ENCODE measurements around the gene CHIT1. TPM values are rescaled to one million over a fixed set of nuclear protein-coding genes. Genes with fewer than 3 reads are reported as not detected.

Gene CHIT1
- total and polyA plus RNA-seq, 4 donors: 0.89 to 4.9 (median 2.0) TPM

DNA sequence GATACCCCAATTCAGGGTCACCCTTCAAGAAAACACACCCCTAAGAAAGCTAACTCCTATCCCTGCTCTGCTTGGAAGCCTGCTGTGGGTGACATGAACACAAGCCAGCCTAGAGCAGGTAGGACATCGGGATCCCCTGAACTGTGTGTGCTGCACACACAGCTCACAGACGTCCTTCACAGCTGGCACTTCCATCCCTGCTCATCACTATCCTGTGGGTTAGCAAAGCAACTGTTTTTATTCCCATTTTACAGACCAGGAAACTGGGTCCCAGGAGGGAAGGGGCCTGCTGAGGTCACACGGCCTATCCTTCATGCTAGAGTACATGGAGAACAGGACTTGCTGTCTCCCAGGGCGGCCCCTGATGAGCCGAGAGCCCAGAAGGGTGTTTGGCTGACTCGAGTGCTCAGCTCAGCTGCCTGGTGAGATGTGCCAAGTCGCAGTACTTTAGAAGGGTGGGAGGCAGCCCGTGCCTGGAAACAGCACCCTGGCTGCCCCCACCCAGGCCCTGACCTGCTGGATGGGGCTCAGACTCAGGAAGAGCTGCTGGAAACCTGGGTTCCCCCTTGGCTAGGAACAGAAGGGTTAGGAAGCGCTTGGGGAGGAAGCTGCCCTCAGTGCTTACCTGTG is 47.6 kb upstream of the CHIT1 start:
- TF ChIP-seq, protein P1, sequence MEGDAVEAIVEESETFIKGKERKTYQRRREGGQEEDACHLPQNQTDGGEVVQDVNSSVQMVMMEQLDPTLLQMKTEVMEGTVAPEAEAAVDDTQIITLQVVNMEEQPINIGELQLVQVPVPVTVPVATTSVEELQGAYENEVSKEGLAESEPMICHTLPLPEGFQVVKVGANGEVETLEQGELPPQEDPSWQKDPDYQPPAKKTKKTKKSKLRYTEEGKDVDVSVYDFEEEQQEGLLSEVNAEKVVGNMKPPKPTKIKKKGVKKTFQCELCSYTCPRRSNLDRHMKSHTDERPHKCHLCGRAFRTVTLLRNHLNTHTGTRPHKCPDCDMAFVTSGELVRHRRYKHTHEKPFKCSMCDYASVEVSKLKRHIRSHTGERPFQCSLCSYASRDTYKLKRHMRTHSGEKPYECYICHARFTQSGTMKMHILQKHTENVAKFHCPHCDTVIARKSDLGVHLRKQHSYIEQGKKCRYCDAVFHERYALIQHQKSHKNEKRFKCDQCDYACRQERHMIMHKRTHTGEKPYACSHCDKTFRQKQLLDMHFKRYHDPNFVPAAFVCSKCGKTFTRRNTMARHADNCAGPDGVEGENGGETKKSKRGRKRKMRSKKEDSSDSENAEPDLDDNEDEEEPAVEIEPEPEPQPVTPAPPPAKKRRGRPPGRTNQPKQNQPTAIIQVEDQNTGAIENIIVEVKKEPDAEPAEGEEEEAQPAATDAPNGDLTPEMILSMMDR (IDR thresholded peaks at IDR 0.05; ENCODE audit: control extremely low read depth, extremely low read depth): no peak
- Histone ChIP-seq H3K9me3 (ENCODE audit: control insufficient read depth in 4 of 4, insufficient read depth in 3 of 4, low read length in 3 of 4) (no peaks in the 10 kb centered on the region), H3K9ac (ENCODE audit: insufficient read depth in 1 of 2, low read length in 2 of 2) (no peak overlapping the region), H3K4me3 (no peak overlapping the region), H3K27ac (ENCODE audit: low read depth in 1 of 2, low read length in 1 of 2) (peak overlapping the region in 1 of 2 donors; percentile 98), H3K27me3 (ENCODE audit: control insufficient read depth in 3 of 3, insufficient read depth in 3 of 3, low read length in 2 of 3) (no peaks in the 10 kb centered on the region), H3K4me1 (ENCODE audit: control insufficient read depth in 5 of 5, insufficient read depth in 5 of 5, low read length in 5 of 5) (peaks cover 3 to 33% (median 12%) of the 10 kb centered on the region in 5 donors), H3K36me3 (ENCODE audit: control insufficient read depth in 4 of 4, insufficient read depth in 4 of 4, low read length in 4 of 4) (no peaks in the 10 kb centered on the region)
- DNase-seq: no peak
- no peak for ATAC-seq (ENCODE audit: insufficient read depth, low FRiP score)
- 77 to 82% methylated on average over 9 of the region's 9 CpGs for WGBS, 2 donors

DNA sequence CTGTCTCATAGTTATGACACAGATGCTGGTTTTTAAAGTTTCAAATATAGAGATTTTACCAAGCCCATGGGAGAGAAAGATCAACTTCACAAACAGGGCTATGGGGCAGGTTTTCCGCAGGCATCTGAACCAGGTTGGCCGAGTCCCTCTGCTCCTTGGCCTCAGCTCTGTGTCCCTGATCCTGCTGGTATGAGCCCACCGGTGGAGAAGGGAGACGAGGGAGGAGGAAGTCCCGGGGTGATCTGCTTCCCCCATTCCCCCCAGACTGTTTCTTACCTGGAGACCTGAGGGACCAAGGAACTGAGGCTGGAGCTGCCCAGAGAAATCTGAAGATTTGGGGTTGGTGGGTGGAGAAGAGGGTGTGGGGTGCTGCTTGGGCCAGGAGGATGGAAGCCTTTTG is 46.9 kb upstream of the CHIT1 start:
- Histone ChIP-seq H3K9ac (ENCODE audit: insufficient read depth in 1 of 2, low read length in 2 of 2) (no peak overlapping the region), H3K36me3 (ENCODE audit: control insufficient read depth in 4 of 4, insufficient read depth in 4 of 4, low read length in 4 of 4) (no peaks in the 10 kb centered on the region), H3K4me3 (no peak overlapping the region), H3K4me1 (ENCODE audit: control insufficient read depth in 5 of 5, insufficient read depth in 5 of 5, low read length in 5 of 5) (peaks cover 3 to 39% (median 12%) of the 10 kb centered on the region in 5 donors), H3K27me3 (ENCODE audit: control insufficient read depth in 3 of 3, insufficient read depth in 3 of 3, low read length in 2 of 3) (no peaks in the 10 kb centered on the region), H3K9me3 (ENCODE audit: control insufficient read depth in 4 of 4, insufficient read depth in 3 of 4, low read length in 3 of 4) (no peaks in the 10 kb centered on the region), H3K27ac (ENCODE audit: low read depth in 1 of 2, low read length in 1 of 2) (peak overlapping the region in 1 of 2 donors; percentile 98)
- DNase-seq (no peak), ATAC-seq (ENCODE audit: insufficient read depth, low FRiP score) (no peak)
- TF ChIP-seq, protein P1 (IDR thresholded peaks at IDR 0.05; ENCODE audit: control extremely low read depth, extremely low read depth): no peak
- 83 to 89% methylated on average over 5 of the region's 5 CpGs for WGBS, 2 donors

DNA sequence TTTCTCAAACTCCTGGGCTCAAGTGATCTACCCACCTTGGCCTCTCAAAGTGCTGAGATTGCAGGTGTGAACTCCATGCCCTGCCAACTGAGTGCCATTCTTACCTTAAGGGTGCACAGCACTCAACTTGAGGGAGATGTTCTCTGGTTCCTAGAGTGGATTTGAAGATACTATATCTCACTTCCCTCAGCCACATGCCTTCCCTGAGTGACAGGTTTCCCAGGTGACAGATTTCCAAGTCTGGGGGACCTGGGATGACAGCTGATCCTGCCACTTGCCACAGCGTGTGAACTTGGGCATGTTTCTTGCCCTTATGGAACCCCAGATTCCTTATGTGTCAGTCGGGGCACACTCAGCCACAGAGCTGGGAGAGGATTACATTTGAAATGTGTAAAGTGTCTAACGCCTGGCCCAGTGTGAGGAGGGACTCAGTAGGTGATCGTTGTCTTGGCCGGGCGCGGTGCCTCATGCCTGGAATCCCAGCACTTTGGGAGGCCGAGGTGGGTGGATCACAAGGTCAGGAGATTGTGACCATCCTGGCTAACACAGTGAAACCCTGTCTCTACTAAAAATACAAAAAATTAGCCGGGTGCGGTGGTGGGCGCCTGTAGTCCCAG is 46.3 kb upstream of the CHIT1 start:
- Histone ChIP-seq H3K4me3 (no peak overlapping the region), H3K4me1 (ENCODE audit: control insufficient read depth in 5 of 5, insufficient read depth in 5 of 5, low read length in 5 of 5) (peaks cover 3 to 39% (median 12%) of the 10 kb centered on the region in 5 donors), H3K36me3 (ENCODE audit: control insufficient read depth in 4 of 4, insufficient read depth in 4 of 4, low read length in 4 of 4) (no peaks in the 10 kb centered on the region), H3K9ac (ENCODE audit: insufficient read depth in 1 of 2, low read length in 2 of 2) (no peak overlapping the region), H3K9me3 (ENCODE audit: control insufficient read depth in 4 of 4, insufficient read depth in 3 of 4, low read length in 3 of 4) (no peaks in the 10 kb centered on the region), H3K27me3 (ENCODE audit: control insufficient read depth in 3 of 3, insufficient read depth in 3 of 3, low read length in 2 of 3) (no peaks in the 10 kb centered on the region), H3K27ac (ENCODE audit: low read depth in 1 of 2, low read length in 1 of 2) (no peak overlapping the region)
- 95 to 97% methylated on average over 11 of the region's 11 CpGs for WGBS, 2 donors
- ATAC-seq (ENCODE audit: insufficient read depth, low FRiP score) (no peak), DNase-seq (no peak)
- TF ChIP-seq, protein P1 (IDR thresholded peaks at IDR 0.05; ENCODE audit: control extremely low read depth, extremely low read depth): no peak
